ENCODE results near the gene FAM184A.
"Not testable (repeated sequence)": the region's sequence is repeated elsewhere in the genome, so short reads cannot be mapped to it uniquely, and the experiment has no call there.

FAM184A gene

GRCh38 chr6:119078376-119079282, at the start of gene FAM184A:
TSS of gene FAM184A (minus strand) at chr6:119078664. CDS start at chr6:119078299, 365 bp downstream.
- DNase-seq (ENCODE audit: low spot score) = peak; percentile 66

- no peak for DNase-seq (ENCODE audit: low spot score)
Measured at GRCh38 chr6:119127627-119128026, 49.2 kb upstream of the FAM184A start.

- no peak for DNase-seq (ENCODE audit: low spot score)
Measured at GRCh38 chr6:119126826-119127225, 48.4 kb upstream of the FAM184A start.

GRCh38 chr6:119126140-119126539, 47.7 kb upstream of the FAM184A start:
- no peak for DNase-seq (ENCODE audit: low spot score)

GRCh38 chr6:119125576-119125975, 47.1 kb upstream of the FAM184A start:
- no peak for DNase-seq (ENCODE audit: low spot score)

- DNase-seq (ENCODE audit: low spot score) = no peak
Measured at GRCh38 chr6:119124079-119124824, 45.8 kb upstream of the FAM184A start.

GRCh38 chr6:119122336-119122735, 43.9 kb upstream of the FAM184A start:
- no peak for DNase-seq (ENCODE audit: low spot score)

- no peak for DNase-seq (ENCODE audit: low spot score)
Measured at GRCh38 chr6:119121367-119121766, 42.9 kb upstream of the FAM184A start.

GRCh38 chr6:119119989-119120388, 41.5 kb upstream of the FAM184A start:
- DNase-seq (ENCODE audit: low spot score) = no peak

GRCh38 chr6:119119062-119119461, 40.6 kb upstream of the FAM184A start:
- not testable (repeated sequence) for DNase-seq (ENCODE audit: low spot score)

- DNase-seq (ENCODE audit: low spot score) = no peak
Measured at GRCh38 chr6:119116712-119117281, 38.3 kb upstream of the FAM184A start.

- no peak for DNase-seq (ENCODE audit: low spot score)
Measured at GRCh38 chr6:119113961-119114360, 35.5 kb upstream of the FAM184A start.

- no peak for DNase-seq (ENCODE audit: low spot score)
Measured at GRCh38 chr6:119112812-119113530, 34.5 kb upstream of the FAM184A start.

GRCh38 chr6:119110601-119111548, 32.4 kb upstream of the FAM184A start:
- peak; percentile 77 for DNase-seq (ENCODE audit: low spot score)

- DNase-seq (ENCODE audit: low spot score) = no peak
Measured at GRCh38 chr6:119109654-119110325, 31.3 kb upstream of the FAM184A start.

- DNase-seq (ENCODE audit: low spot score) = no peak
Measured at GRCh38 chr6:119108076-119108475, 29.6 kb upstream of the FAM184A start.

- DNase-seq (ENCODE audit: low spot score) = no peak
Measured at GRCh38 chr6:119105282-119105681, 26.8 kb upstream of the FAM184A start.

- no peak for DNase-seq (ENCODE audit: low spot score)
Measured at GRCh38 chr6:119102901-119103300, 24.4 kb upstream of the FAM184A start.

- DNase-seq (ENCODE audit: low spot score) = no peak
Measured at GRCh38 chr6:119100115-119100514, 21.7 kb upstream of the FAM184A start.

- DNase-seq (ENCODE audit: low spot score) = peak; percentile 6
Measured at GRCh38 chr6:119097815-119098361, 19.4 kb upstream of the FAM184A start.

All from CD4-positive, alpha-beta T cell treated with Interleukin-2 at 100 ng/mL for 4 hours (primary cell).